HepG2 (cell line): ENCODE data around the gene SENP5. TPM values are rescaled to one million over a fixed set of nuclear protein-coding genes. Genes with fewer than 3 reads are reported as not detected.

Experiments used
- BCL6 ChIP-seq: IDR thresholded peaks from 2 replicates; pipeline ENCODE4 v1.6.1; 2016; ENCODE audit warnings: missing genetic modification reagents, missing compliant biosample characterization
- EEA1 ChIP-seq: sonication (generic); formaldehyde crosslinking; IDR thresholded peaks from 2 replicates; pipeline ENCODE4 v1.5.1; 2020; ENCODE audit warnings: mild to moderate bottlenecking, missing genetic modification reagents, borderline replicate concordance
- FOXK1 ChIP-seq: sonication (generic); formaldehyde crosslinking; IDR thresholded peaks from 2 replicates; pipeline ENCODE4 v1.4.0; 2020; ENCODE audit warnings: low read depth, missing genetic modification reagents, borderline replicate concordance
- GABPA ChIP-seq, 2 experiments: IDR thresholded peaks; 2 replicates each; pipeline ENCODE4 v1.6.1; 2011 to 2016; ENCODE audit warnings: low read depth in 2 of 2, low read length in 1 of 2, missing biosample characterization in 1 of 2, missing genetic modification characterization in 1 of 2
- MAF1 ChIP-seq: sonication (generic); formaldehyde crosslinking; IDR thresholded peaks from 2 replicates; pipeline ENCODE4 v1.5.0; 2020; ENCODE audit warnings: missing genetic modification reagents, borderline replicate concordance
- MYC ChIP-seq: sonication (generic); formaldehyde crosslinking; IDR thresholded peaks from 2 replicates; pipeline ENCODE4 v1.9.0; 2021; ENCODE audit warnings: missing genetic modification reagents, borderline replicate concordance
- NRL ChIP-seq: sonication (generic); formaldehyde crosslinking; IDR thresholded peaks from 2 replicates; pipeline ENCODE4 v1.5.0; 2020; ENCODE audit warnings: missing genetic modification reagents, mild to moderate bottlenecking, moderate library complexity, borderline replicate concordance
- PAF1 ChIP-seq: IDR thresholded peaks from 2 replicates; pipeline ENCODE4 v1.6.1; 2016; ENCODE audit warnings: missing genetic modification reagents, missing compliant biosample characterization
- PHB2 ChIP-seq: fragments of 450-650 bp; IDR thresholded peaks from 2 replicates; pipeline ENCODE4 v1.6.1; 2018; ENCODE audit not compliant: partially characterized antibody
- PHF20 ChIP-seq: sonication (generic); formaldehyde crosslinking; IDR thresholded peaks from 2 replicates; pipeline ENCODE4 v1.5.0; 2020; ENCODE audit warnings: mild to moderate bottlenecking, missing genetic modification reagents
- RBM39 ChIP-seq: fragments of 200-400 bp; formaldehyde crosslinking; IDR thresholded peaks from one replicate; pipeline ENCODE4 v1.6.1; 2018; ENCODE audit warnings: antibody characterized with exemption, mild to moderate bottlenecking, low read depth, low read length; ENCODE audit not compliant: poor library complexity, severe bottlenecking
- RFX1 ChIP-seq: fragments of 450-650 bp; IDR thresholded peaks from 2 replicates; pipeline ENCODE4 v1.6.1; 2017
- TEF ChIP-seq: sonication (generic); formaldehyde crosslinking; IDR thresholded peaks from 2 replicates; pipeline ENCODE4 v1.5.0; 2020; ENCODE audit warnings: missing genetic modification reagents
- TIGD3 ChIP-seq: sonication (generic); formaldehyde crosslinking; IDR thresholded peaks from 2 replicates; pipeline ENCODE4 v1.5.1; 2020; ENCODE audit warnings: mild to moderate bottlenecking, missing genetic modification reagents, borderline replicate concordance
- ZNF333 ChIP-seq: sonication (generic); formaldehyde crosslinking; IDR thresholded peaks from 2 replicates; pipeline ENCODE4 v1.4.0; 2020; ENCODE audit warnings: mild to moderate bottlenecking, missing genetic modification reagents, borderline replicate concordance
- ZNF367 ChIP-seq: sonication (generic); formaldehyde crosslinking; IDR thresholded peaks from 2 replicates; pipeline ENCODE4 v1.4.0; 2020; ENCODE audit warnings: missing genetic modification reagents, borderline replicate concordance
- ZNF513 ChIP-seq: sonication (generic); formaldehyde crosslinking; conservative IDR thresholded peaks from 2 replicates; pipeline ENCODE4 v1.5.0; 2020; ENCODE audit warnings: missing genetic modification reagents
- ZNF547 ChIP-seq: sonication (generic); formaldehyde crosslinking; IDR thresholded peaks from 2 replicates; pipeline ENCODE4 v1.5.1; 2020; ENCODE audit warnings: mild to moderate bottlenecking, missing genetic modification reagents
- ZNF574 ChIP-seq: sonication (generic); formaldehyde crosslinking; IDR thresholded peaks from 2 replicates; pipeline ENCODE4 v1.4.0; 2020; ENCODE audit warnings: missing genetic modification reagents
- ZNF629 ChIP-seq: sonication (generic); formaldehyde crosslinking; conservative IDR thresholded peaks from 2 replicates; pipeline ENCODE4 v1.5.0; 2020; ENCODE audit warnings: missing genetic modification reagents
- polyA plus RNA-seq, 8 experiments: library from polyadenylated mRNA; depleted of rRNA in 3 of 8; stranded (reverse) in 7 of 8; unstranded in 1 of 8; fragments of >200 nt; fragmentation: Illumina TruSeq in 4 of 8; extraction: Trizol in 4 of 8; gene quantifications; 2 replicates each; pipeline versions ENCODE4 v1.2.1 to v1.2.3, GENCODE V29; 2011 to 2016; ENCODE audit warnings: low read depth in 4 of 8, missing spikeins in 1 of 8, mixed read lengths in 1 of 8; ENCODE audit not compliant: insufficient read depth in 1 of 8
- total RNA-seq, 5 experiments: library from RNA; depleted of rRNA; stranded (reverse); fragments of >200 nt; fragmentation: Illumina TruSeq; extraction: Trizol; gene quantifications; 2 replicates each; pipeline ENCODE4 v1.2.3, GENCODE V29; 2016; ENCODE audit warnings: low read depth in 1 of 5
- TF ChIP-seq, protein P1 (sequence below): sonication (generic); formaldehyde crosslinking; IDR thresholded peaks from 2 replicates; pipeline ENCODE4 v1.4.0; 2020; ENCODE audit warnings: missing genetic modification reagents

SENP5 gene
- total and polyA plus RNA-seq, 2 of the 13 experiments (the other 11 are each of a cell fraction or from before 2014, with no cell fraction given) = 17.6 to 30.9 TPM

DNA sequence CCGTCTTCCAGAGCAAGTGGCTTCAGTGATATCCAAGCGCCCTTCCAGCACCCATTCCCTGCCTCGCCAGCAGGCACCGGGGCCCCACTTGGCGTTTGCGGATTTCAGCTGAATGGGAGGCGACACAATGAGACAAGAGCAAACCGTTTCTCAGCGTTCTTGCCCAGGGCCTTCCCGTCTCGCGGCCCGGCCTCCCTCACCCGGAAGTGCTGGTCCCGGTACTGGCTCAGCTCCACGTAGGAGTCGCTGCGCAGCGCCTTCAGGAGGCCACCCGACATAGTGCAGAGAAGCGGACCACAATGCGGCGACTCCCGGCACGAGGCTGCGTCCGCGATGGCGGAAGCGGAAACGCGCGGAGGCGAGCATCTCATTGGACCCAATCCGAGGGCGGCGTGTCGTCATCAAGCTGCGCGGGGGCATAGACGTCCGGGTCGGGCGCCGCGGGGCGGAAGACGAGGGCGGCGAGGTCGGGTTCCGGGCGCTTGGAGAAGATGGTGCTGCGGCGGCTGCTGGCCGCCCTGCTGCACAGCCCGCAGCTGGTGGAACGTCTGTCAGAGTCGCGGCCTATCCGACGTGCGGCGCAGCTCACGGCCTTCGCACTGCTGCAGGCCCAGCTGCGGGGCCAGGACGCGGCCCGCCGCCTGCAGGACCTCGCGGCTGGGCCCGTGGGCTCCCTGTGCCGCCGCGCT is 74.7 kb downstream of the SENP5 start, which contains the start of gene NCBP2 (continued):
- TF ChIP-seq TEF = no peak; the same call in 1 of the 2 replicates
- TF ChIP-seq FOXK1 (CRISPR knock-in tag) = peak; percentile 92
- peak; percentile 100 for TF ChIP-seq MYC (CRISPR knock-in tag)
- peak; percentile 74 for TF ChIP-seq BCL6 (CRISPR knock-in tag)
- TF ChIP-seq GABPA (IDR thresholded peaks at IDR 0.05; ENCODE audit: low read depth, low read length) = no peak
- peak; percentile 93 for TF ChIP-seq GABPA (CRISPR knock-in tag; IDR thresholded peaks at IDR 0.05; ENCODE audit: low read depth)
- peak; percentile 78; the same call in 1 of the 2 replicates for TF ChIP-seq EEA1
- peak; percentile 60 for TF ChIP-seq RBM39
- peak; percentile 99 for TF ChIP-seq PHF20
- peak; percentile 94 for TF ChIP-seq ZNF333 (CRISPR knock-in tag)
- TF ChIP-seq ZNF513 (CRISPR knock-in tag) = no peak; the same call in 1 of the 2 replicates
- no peak for TF ChIP-seq ZNF629 (CRISPR knock-in tag)
- TF ChIP-seq PHB2 = no peak
- peak; percentile 94 for TF ChIP-seq ZNF547 (CRISPR knock-in tag)
- TF ChIP-seq PAF1 (CRISPR knock-in tag) = no peak
- TF ChIP-seq, protein P1, sequence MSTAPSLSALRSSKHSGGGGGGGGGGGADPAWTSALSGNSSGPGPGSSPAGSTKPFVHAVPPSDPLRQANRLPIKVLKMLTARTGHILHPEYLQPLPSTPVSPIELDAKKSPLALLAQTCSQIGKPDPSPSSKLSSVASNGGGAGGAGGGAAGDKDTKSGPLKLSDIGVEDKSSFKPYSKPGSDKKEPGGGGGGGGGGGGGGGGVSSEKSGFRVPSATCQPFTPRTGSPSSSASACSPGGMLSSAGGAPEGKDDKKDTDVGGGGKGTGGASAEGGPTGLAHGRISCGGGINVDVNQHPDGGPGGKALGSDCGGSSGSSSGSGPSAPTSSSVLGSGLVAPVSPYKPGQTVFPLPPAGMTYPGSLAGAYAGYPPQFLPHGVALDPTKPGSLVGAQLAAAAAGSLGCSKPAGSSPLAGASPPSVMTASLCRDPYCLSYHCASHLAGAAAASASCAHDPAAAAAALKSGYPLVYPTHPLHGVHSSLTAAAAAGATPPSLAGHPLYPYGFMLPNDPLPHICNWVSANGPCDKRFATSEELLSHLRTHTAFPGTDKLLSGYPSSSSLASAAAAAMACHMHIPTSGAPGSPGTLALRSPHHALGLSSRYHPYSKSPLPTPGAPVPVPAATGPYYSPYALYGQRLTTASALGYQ (CRISPR knock-in tag) = peak; percentile 36; the same call in 1 of the 2 replicates
- TF ChIP-seq TIGD3 = peak; percentile 79
- peak; percentile 75; the same call in 1 of the 2 replicates for TF ChIP-seq NRL (CRISPR knock-in tag)
- TF ChIP-seq ZNF574 (CRISPR knock-in tag) = peak; percentile 94
- TF ChIP-seq RFX1 = no peak
- TF ChIP-seq MAF1 (CRISPR knock-in tag) = no peak
- no peak for TF ChIP-seq ZNF367 (CRISPR knock-in tag)
